SK-N-SH treated with all-trans-retinoic acid at 6 μM for 48 hours (cell line): ENCODE results near the gene LDB2.
A peak's percentile ranks its signal among the peaks of the same experiment; 100 is the strongest.

ENCODE experiments used
- ATAC-seq: fragments of 200-7000 bp; cut with Tn5 transposase; 3 replicates; pipeline ENCODE4 v1.9.1; 2020; ENCODE audit warnings: mild to moderate bottlenecking, moderate library complexity
- BACH2 ChIP-seq: fragments of 250-450 bp; sonication (Bioruptor Pico); IDR thresholded peaks from 2 replicates; pipeline ENCODE4 v1.9.0; 2021; ENCODE audit warnings: mild to moderate bottlenecking, borderline replicate concordance
- CSDC2 ChIP-seq: fragments of 250-450 bp; sonication (Bioruptor Pico); IDR thresholded peaks from 2 replicates; pipeline ENCODE4 v1.5.0; 2020; ENCODE audit warnings: mild to moderate bottlenecking, moderate library complexity
- CSRNP3 ChIP-seq: fragments of 250-450 bp; sonication (Bioruptor Pico); IDR thresholded peaks from 2 replicates; pipeline ENCODE4 v1.5.1; 2021; ENCODE audit warnings: mild to moderate bottlenecking, moderate library complexity
- ESRRG ChIP-seq: fragments of 250-450 bp; sonication (Bioruptor Pico); IDR thresholded peaks from 2 replicates; pipeline ENCODE4 v1.6.1; 2021; ENCODE audit warnings: mild to moderate bottlenecking
- GLIS3 ChIP-seq: fragments of 250-450 bp; sonication (Bioruptor Pico); IDR thresholded peaks from 2 replicates; pipeline ENCODE4 v1.5.0; 2020; ENCODE audit warnings: mild to moderate bottlenecking, moderate library complexity
- ISL1 ChIP-seq: fragments of 250-450 bp; sonication (Bioruptor Pico); IDR thresholded peaks from 2 replicates; pipeline ENCODE4 v2.1.2; 2022; ENCODE audit warnings: mild to moderate bottlenecking, moderate library complexity
- OSR1 ChIP-seq: fragments of 250-450 bp; sonication (Bioruptor Pico); IDR thresholded peaks from 2 replicates; pipeline ENCODE4 v1.8.0; 2022; ENCODE audit warnings: moderate library complexity, mild to moderate bottlenecking, inconsistent platforms
- PATZ1 ChIP-seq: fragments of 250-450 bp; sonication (Bioruptor Pico); IDR thresholded peaks from 2 replicates; pipeline ENCODE4 v1.8.0; 2020; ENCODE audit warnings: mild to moderate bottlenecking, moderate library complexity, borderline replicate concordance
- RARB ChIP-seq: fragments of 250-450 bp; sonication (Bioruptor Pico); IDR thresholded peaks from 2 replicates; pipeline ENCODE4 v1.8.0; 2021; ENCODE audit warnings: mild to moderate bottlenecking, moderate library complexity
- SNAI2 ChIP-seq: fragments of 250-450 bp; sonication (Bioruptor Pico); IDR thresholded peaks from 2 replicates; pipeline ENCODE4 v1.5.0; 2020; ENCODE audit warnings: mild to moderate bottlenecking, moderate library complexity
- TCF4 ChIP-seq: fragments of 250-450 bp; sonication (Bioruptor Pico); IDR thresholded peaks from 2 replicates; pipeline ENCODE4 v1.8.0; 2021; ENCODE audit warnings: mild to moderate bottlenecking, moderate library complexity, borderline replicate concordance
- TOX ChIP-seq: fragments of 250-450 bp; sonication (Bioruptor Pico); IDR thresholded peaks from 2 replicates; pipeline ENCODE4 v1.8.0; 2021; ENCODE audit warnings: mild to moderate bottlenecking, moderate library complexity, borderline replicate concordance
- TSHZ2 ChIP-seq: fragments of 250-450 bp; sonication (Bioruptor Pico); IDR thresholded peaks from 2 replicates; pipeline ENCODE4 v1.5.0; 2020; ENCODE audit warnings: mild to moderate bottlenecking, moderate library complexity
- ZC3H10 ChIP-seq: fragments of 250-450 bp; sonication (Bioruptor Pico); IDR thresholded peaks from 2 replicates; pipeline ENCODE4 v1.5.1; 2021; ENCODE audit warnings: mild to moderate bottlenecking, moderate library complexity
- ZFP3 ChIP-seq: fragments of 250-450 bp; sonication (Bioruptor Pico); IDR thresholded peaks from 2 replicates; pipeline ENCODE4 v1.5.0; 2020; ENCODE audit warnings: mild to moderate bottlenecking, moderate library complexity
- ZNF70 ChIP-seq: fragments of 450-650 bp; formaldehyde crosslinking; IDR thresholded peaks from 2 replicates; pipeline ENCODE4 v1.5.0; 2020; ENCODE audit warnings: mild to moderate bottlenecking, moderate library complexity
- ZNF8 ChIP-seq: fragments of 450-650 bp; formaldehyde crosslinking; IDR thresholded peaks from 2 replicates; pipeline ENCODE4 v1.5.0; 2020; ENCODE audit warnings: mild to moderate bottlenecking, moderate library complexity
- TF ChIP-seq, protein P1 (sequence below): fragments of 250-450 bp; sonication (Bioruptor Pico); IDR thresholded peaks from 2 replicates; pipeline ENCODE4 v1.5.1; 2020; ENCODE audit warnings: low read depth, mild to moderate bottlenecking, moderate library complexity

LDB2 gene

GRCh38 chr4:16864199-16864598 lies 34.2 kb downstream of the LDB2 start:
- no peak; the same call in 2 of the 3 replicates for ATAC-seq
- TF ChIP-seq TCF4 (no peak), CSDC2 (CRISPR knock-in tag) (no peak), ESRRG (CRISPR knock-in tag) (no peak), ZFP3 (CRISPR knock-in tag) (no peak), BACH2 (no peak), OSR1 (CRISPR knock-in tag) (no peak), ZNF8 (CRISPR knock-in tag) (no peak), TSHZ2 (no peak), RARB (CRISPR knock-in tag) (no peak), ZC3H10 (no peak), GLIS3 (CRISPR knock-in tag) (no peak)

GRCh38 chr4:16862697-16863096 lies 35.7 kb downstream of the LDB2 start:
- no peak for TF ChIP-seq BACH2
- ATAC-seq: peak; percentile 33; the same call in 2 of the 3 replicates

DNA sequence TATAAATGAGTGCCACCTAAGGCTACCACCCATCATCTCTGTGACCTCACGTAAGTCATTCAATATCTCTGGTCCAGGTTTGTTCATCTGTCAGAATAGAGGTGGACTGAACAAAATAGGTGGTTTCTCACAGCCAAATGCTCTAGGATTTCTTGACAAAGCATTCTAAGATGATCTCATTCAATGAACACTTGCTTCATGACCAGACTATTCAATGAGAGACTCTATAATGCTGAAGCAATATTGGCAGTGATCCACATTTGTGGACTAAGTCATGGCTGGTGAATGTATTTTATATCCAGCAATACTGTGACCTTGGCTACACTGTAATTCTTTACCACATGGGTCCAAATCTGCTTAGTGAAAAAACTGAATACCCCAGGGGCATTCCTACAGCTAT lies 37.9 kb downstream of the LDB2 start:
- peak; percentile 87 for ATAC-seq
- 0 out of 2 replicates have a peak, but pooled peaks have one; percentile 7 for TF ChIP-seq ISL1 (CRISPR knock-in tag)
- TF ChIP-seq PATZ1 (CRISPR knock-in tag): peak; percentile 24; the same call in 1 of the 2 replicates
- no peak for TF ChIP-seq CSRNP3 (CRISPR knock-in tag)

GRCh38 chr4:16859031-16859430 lies 39.4 kb downstream of the LDB2 start:
- no peak for ATAC-seq
- no peak for TF ChIP-seq ZNF70 (CRISPR knock-in tag)
- TF ChIP-seq RARB (CRISPR knock-in tag): no peak
- no peak for TF ChIP-seq TSHZ2
- no peak for TF ChIP-seq SNAI2
- TF ChIP-seq TOX (CRISPR knock-in tag): no peak
- no peak for TF ChIP-seq OSR1 (CRISPR knock-in tag)
- no peak for TF ChIP-seq ZNF8 (CRISPR knock-in tag)
- TF ChIP-seq, protein P1, sequence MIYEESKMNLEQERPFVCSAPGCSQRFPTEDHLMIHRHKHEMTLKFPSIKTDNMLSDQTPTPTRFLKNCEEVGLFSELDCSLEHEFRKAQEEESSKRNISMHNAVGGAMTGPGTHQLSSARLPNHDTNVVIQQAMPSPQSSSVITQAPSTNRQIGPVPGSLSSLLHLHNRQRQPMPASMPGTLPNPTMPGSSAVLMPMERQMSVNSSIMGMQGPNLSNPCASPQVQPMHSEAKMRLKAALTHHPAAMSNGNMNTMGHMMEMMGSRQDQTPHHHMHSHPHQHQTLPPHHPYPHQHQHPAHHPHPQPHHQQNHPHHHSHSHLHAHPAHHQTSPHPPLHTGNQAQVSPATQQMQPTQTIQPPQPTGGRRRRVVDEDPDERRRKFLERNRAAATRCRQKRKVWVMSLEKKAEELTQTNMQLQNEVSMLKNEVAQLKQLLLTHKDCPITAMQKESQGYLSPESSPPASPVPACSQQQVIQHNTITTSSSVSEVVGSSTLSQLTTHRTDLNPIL (CRISPR knock-in tag): no peak
- no peak for TF ChIP-seq ZFP3 (CRISPR knock-in tag)
- no peak for TF ChIP-seq CSDC2 (CRISPR knock-in tag)
